ENCODE results near the gene UVRAG. TPM values are rescaled to one million over a fixed set of nuclear protein-coding genes. Genes with fewer than 3 reads are reported as not detected.

Gene UVRAG
- total and polyA plus RNA-seq, 2 donors from 2014 or later = 7.2 to 27.9 TPM

DNA sequence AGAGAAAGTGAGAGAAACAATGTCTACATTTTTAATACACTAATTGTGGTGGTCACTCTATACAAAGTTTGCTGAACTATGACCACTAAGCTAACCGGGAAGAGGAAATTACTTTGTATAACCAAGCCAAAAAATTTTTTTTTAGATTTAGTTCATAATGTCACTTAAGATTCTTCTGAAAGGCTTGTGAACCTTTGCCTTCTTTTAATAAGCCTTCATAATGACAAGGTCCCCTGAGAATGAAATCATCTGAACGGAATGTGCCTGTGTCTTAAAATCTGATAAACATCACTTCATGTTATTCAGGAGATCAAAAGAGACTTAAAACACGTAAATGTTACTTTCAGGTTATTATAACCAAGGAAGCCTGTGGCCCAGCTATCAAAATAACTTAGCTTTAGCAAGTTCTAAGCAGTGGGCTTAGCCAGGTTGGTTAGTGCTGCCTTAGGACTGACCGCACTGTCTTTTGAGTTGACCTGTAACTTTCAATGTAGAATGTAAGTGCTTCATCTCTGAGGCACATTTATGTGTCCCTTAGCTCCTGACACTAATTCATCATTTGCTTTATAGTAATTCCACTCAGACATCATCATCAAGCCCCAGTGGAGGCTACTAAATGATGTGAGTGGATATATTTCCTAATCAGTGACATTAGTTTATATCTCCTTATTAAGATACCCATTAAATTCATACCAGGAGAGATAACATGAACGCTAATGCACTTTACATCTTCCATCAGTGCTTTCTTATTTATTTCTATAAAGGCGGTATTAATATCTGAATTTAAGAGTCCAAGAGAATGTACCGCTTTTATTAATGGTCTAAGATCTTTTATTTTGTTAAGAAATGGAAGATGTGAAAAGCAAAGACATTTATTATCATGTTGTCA lies 268.8 kb downstream of the UVRAG start:
- intact Hi-C loops (cut with DNase I) = no loop called here
- FAIRE-seq = no peak
- DNase-seq = peak in 1 of 5 donors; percentile 24
- no peak overlapping the region for H3K4me3 ChIP-seq (ENCODE audit: low read length in 3 of 3)
- no peaks in the 10 kb centered on the region for H3K27me3 ChIP-seq (ENCODE audit: control insufficient read depth, insufficient read depth, low read length)
- no peaks in the 10 kb centered on the region for H3K9me3 ChIP-seq (ENCODE audit: control insufficient read depth in 2 of 3, insufficient read depth in 1 of 3, low read length in 3 of 3)
- no peaks in the 10 kb centered on the region for H3K36me3 ChIP-seq (ENCODE audit: control insufficient read depth in 2 of 3, insufficient read depth in 3 of 3, low read length in 3 of 3)
- H3K27ac ChIP-seq (ENCODE audit: low read depth in 2 of 2, low read length in 2 of 2) = peak overlapping the region in 1 of 2 donors; percentile 77
- H3K9ac ChIP-seq (ENCODE audit: low read length in 3 of 3) = peak overlapping the region in 1 of 3 donors; percentile 24
- H3K4me1 ChIP-seq (ENCODE audit: control insufficient read depth in 2 of 3, insufficient read depth in 2 of 3, low read depth in 1 of 3, low read length in 3 of 3) = peaks cover 0 to 4% (median 0%) of the 10 kb centered on the region in 3 donors
- TF ChIP-seq, protein P1, sequence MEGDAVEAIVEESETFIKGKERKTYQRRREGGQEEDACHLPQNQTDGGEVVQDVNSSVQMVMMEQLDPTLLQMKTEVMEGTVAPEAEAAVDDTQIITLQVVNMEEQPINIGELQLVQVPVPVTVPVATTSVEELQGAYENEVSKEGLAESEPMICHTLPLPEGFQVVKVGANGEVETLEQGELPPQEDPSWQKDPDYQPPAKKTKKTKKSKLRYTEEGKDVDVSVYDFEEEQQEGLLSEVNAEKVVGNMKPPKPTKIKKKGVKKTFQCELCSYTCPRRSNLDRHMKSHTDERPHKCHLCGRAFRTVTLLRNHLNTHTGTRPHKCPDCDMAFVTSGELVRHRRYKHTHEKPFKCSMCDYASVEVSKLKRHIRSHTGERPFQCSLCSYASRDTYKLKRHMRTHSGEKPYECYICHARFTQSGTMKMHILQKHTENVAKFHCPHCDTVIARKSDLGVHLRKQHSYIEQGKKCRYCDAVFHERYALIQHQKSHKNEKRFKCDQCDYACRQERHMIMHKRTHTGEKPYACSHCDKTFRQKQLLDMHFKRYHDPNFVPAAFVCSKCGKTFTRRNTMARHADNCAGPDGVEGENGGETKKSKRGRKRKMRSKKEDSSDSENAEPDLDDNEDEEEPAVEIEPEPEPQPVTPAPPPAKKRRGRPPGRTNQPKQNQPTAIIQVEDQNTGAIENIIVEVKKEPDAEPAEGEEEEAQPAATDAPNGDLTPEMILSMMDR (IDR thresholded peaks at IDR 0.05; ENCODE audit: borderline replicate concordance, extremely low read depth, insufficient read depth) = no peak

GRCh38 chr11:76085270-76085669 lies 270.3 kb downstream of the UVRAG start:
- intact Hi-C loops (cut with DNase I) = no loop called here
- no peak for FAIRE-seq

DNA sequence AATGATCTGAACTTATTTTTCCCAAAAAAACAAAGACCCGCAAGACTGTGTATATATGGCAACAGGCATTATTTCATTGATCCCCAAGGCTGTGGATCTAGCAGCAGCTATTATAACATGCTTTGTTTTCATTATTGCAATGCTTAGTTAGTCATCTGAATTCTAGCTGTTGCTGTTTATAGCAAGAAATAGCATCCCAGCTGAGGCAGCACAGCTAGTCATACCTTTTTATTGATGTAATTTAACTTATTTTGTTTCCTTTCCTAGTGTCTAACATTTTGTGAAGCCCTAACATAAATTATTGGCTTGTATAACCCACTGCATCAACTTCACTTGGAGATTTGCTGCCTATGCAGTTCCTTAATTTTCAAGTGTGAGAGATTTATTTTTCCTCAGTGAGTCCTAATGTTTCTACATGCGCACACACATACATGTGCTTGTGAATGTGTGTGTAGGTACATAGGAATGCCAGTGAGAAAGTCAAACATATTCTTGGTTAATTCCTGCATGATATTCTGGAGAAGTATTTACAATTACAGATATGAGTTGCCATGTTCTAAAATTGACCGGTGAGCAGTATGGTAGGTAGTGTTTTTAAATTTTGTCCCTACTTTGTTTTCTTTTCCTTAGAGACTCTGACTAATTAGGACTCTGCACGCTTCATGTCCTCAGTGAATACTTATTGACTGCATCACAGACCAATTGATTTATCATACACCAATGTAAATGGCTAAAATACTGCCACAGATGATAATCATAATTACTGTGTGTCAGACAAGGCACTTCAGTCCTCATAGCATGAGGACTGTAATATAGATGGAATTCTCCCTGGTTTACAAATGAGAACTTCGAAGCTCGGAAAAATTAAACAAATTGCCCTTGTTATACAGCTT lies 272.0 kb downstream of the UVRAG start:
- Histone ChIP-seq H3K4me3 (ENCODE audit: low read length in 3 of 3) (no peak overlapping the region), H3K9ac (ENCODE audit: low read length in 3 of 3) (no peak overlapping the region), H3K27ac (ENCODE audit: low read depth in 2 of 2, low read length in 2 of 2) (no peak overlapping the region), H3K4me1 (ENCODE audit: control insufficient read depth in 2 of 3, insufficient read depth in 2 of 3, low read depth in 1 of 3, low read length in 3 of 3) (peaks cover 0 to 4% (median 0%) of the 10 kb centered on the region in 3 donors), H3K9me3 (ENCODE audit: control insufficient read depth in 2 of 3, insufficient read depth in 1 of 3, low read length in 3 of 3) (peaks cover 0 to 3% (median 0%) of the 10 kb centered on the region in 3 donors), H3K27me3 (ENCODE audit: control insufficient read depth, insufficient read depth, low read length) (no peaks in the 10 kb centered on the region), H3K36me3 (ENCODE audit: control insufficient read depth in 2 of 3, insufficient read depth in 3 of 3, low read length in 3 of 3) (no peaks in the 10 kb centered on the region)
- DNase-seq (no peak), FAIRE-seq (no peak)
- intact Hi-C loops (cut with DNase I) = no loop called here
- TF ChIP-seq, protein P1 (IDR thresholded peaks at IDR 0.05; ENCODE audit: borderline replicate concordance, extremely low read depth, insufficient read depth) = no peak

More at GRCh38 chr11:76085270-76085669, 270.3 kb downstream of the UVRAG start:
- Histone ChIP-seq H3K9me3 (ENCODE audit: control insufficient read depth in 2 of 3, insufficient read depth in 1 of 3, low read length in 3 of 3) (no peaks in the 10 kb centered on the region), H3K4me1 (ENCODE audit: control insufficient read depth in 2 of 3, insufficient read depth in 2 of 3, low read depth in 1 of 3, low read length in 3 of 3) (peaks cover 0 to 4% (median 0%) of the 10 kb centered on the region in 3 donors), H3K27me3 (ENCODE audit: control insufficient read depth, insufficient read depth, low read length) (no peaks in the 10 kb centered on the region), H3K27ac (ENCODE audit: low read depth in 2 of 2, low read length in 2 of 2) (no peak overlapping the region), H3K36me3 (ENCODE audit: control insufficient read depth in 2 of 3, insufficient read depth in 3 of 3, low read length in 3 of 3) (no peaks in the 10 kb centered on the region), H3K9ac (ENCODE audit: low read length in 3 of 3) (no peak overlapping the region), H3K4me3 (ENCODE audit: low read length in 3 of 3) (no peak overlapping the region)
- TF ChIP-seq, protein P1 (IDR thresholded peaks at IDR 0.05; ENCODE audit: borderline replicate concordance, extremely low read depth, insufficient read depth) = no peak
- DNase-seq = no peak

All from kidney (tissue), 14 donors.